Measurements from ENCODE around the gene EFCAB6.

The EFCAB6 gene

GRCh38 chr22:43566561-43567332 is 245.4 kb downstream of the EFCAB6 start:
- no peak for DNase-seq (ENCODE audit: low read depth, low spot score)
- ChIA-PET POLR2A (no interaction called here), CTCF (interaction anchor here (0.8 kb wide), 1 partner anchor 13 kb away, joined by 3 read pairs; no protein-coding TSS in a partner anchor)
- no peak for TF ChIP-seq CTCF (IDR thresholded peaks at IDR 0.05; ENCODE audit: insufficient read depth, low read length, missing control alignments)
- H3K4me3 ChIP-seq (ENCODE audit: low read depth, low read length) = no peak overlapping the region

- no peak for TF ChIP-seq CTCF (IDR thresholded peaks at IDR 0.05; ENCODE audit: insufficient read depth, low read length, missing control alignments)
- H3K4me3 ChIP-seq (ENCODE audit: low read depth, low read length) = no peak overlapping the region
- no peak for DNase-seq (ENCODE audit: low read depth, low spot score)
- POLR2A ChIA-PET = no interaction called here
- CTCF ChIA-PET = no interaction called here
Observed at GRCh38 chr22:43566021-43566420, 246.1 kb downstream of the EFCAB6 start.

DNA sequence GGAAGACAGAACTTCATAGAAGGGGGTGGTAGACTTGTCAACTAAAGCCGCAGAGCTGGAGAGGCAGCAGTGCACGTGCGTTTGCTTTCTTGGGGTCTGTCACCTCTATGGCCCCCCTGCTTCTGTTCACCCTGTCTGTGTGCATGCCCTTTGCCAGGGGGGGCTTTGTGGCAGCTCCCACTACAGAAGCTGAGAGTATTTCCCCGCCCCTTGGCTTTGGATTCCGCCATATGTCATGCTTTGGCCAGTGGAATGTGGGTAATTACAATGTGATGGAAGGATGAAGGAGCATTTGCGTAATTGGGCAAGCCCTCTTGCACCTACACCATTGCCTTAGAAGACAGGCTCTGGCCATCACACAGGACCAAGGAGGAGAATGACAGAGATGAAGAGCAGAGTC is 247.2 kb downstream of the EFCAB6 start:
- ChIA-PET POLR2A (interaction anchor here (0.7 kb wide), 1 partner anchor 62 kb away, joined by 3 read pairs; no protein-coding TSS in a partner anchor), CTCF (no interaction called here)
- DNase-seq (ENCODE audit: low read depth, low spot score) = no peak
- no peak for TF ChIP-seq CTCF (IDR thresholded peaks at IDR 0.05; ENCODE audit: insufficient read depth, low read length, missing control alignments)
- H3K4me3 ChIP-seq (ENCODE audit: low read depth, low read length) = no peak overlapping the region

DNA sequence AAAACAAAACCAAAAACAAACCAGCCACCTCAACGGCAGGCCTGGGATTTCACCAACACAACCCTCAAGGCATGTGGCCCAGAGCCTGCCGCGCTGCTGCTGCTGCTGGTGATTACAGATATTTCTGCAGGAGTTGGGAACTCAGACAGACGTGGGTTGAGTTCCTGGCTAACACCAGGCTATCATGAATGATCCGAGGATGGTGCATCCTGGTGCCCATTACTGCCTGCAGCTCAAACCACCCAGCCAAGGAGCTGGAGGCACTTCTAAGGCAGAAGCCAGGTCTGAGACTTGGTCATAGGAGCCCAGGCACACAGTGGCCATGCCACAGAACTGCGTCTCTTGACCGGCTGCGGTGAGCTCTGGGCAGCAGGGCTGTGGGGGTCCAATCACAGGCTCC is 248.5 kb downstream of the EFCAB6 start:
- TF ChIP-seq CTCF (IDR thresholded peaks at IDR 0.05; ENCODE audit: insufficient read depth, low read length, missing control alignments) = no peak
- POLR2A ChIA-PET = no interaction called here
- H3K4me3 ChIP-seq (ENCODE audit: low read depth, low read length) = no peak overlapping the region
- no peak for DNase-seq (ENCODE audit: low read depth, low spot score)
- CTCF ChIA-PET = no interaction called here

DNA sequence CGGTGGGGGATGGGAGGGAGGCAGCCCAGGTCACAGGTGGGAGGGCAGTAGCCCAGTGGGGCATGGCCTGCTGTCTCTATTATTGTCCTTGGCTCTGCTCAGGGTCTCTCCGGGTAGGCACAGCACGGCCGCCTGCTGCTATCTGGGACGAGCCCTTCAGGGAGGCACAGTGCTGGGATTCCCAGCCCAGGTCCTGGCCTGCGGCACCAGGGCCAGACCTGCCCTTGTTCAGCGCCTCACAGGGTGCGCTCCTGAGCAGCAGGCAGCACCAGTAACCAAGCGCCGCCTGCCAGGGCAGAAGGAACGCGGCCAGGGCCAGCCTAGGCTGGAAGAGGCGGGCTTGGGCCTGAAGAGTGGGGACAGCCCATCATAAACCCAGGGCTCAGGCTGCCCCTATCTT is 249.3 kb downstream of the EFCAB6 start:
- TF ChIP-seq CTCF (IDR thresholded peaks at IDR 0.05; ENCODE audit: insufficient read depth, low read length, missing control alignments) = no peak
- POLR2A ChIA-PET = no interaction called here
- no peak for DNase-seq (ENCODE audit: low read depth, low spot score)
- CTCF ChIA-PET = no interaction called here
- no peak overlapping the region for H3K4me3 ChIP-seq (ENCODE audit: low read depth, low read length)

DNA sequence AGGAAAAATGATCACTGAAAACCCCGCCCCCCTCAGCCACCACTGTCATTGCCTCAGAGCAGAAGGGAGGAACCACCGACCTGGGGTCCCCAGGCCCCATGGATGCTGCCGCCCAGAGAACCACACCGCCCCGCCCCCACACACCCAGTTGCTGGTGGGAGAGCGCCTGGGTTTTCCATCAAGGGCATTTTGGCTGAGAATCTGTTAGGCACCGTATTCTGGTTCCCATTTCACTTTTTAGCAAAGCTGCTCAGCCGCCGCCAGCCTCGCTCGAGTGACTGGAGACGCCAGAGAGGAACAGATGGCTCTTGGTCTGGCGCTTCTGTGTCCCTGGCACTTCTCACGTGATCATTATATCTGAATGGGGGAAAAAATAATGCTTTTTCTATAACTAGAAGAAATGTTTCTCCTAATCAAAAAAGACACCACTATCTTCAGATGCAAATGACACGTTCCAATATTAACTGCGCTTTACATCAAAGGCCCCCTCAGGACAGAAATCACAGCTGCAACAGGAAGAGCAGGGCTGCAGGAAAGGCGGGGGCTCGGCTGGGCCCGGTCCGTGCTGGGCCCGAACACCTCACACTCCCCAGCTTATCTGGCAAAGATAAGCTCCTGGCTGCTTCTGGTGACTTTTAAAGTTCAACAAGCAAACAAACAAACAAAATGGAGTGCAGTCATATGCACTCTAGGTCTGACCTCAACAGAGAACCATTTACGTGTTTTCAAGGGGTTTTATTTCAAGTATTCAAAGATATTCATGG is 250.5 kb downstream of the EFCAB6 start:
- POLR2A ChIA-PET = no interaction called here
- DNase-seq (ENCODE audit: low read depth, low spot score) = no peak
- TF ChIP-seq CTCF (IDR thresholded peaks at IDR 0.05; ENCODE audit: insufficient read depth, low read length, missing control alignments) = no peak
- CTCF ChIA-PET = no interaction called here
- no peak overlapping the region for H3K4me3 ChIP-seq (ENCODE audit: low read depth, low read length)

All from AG04449 (cell line).